HCT116 (cell line): ENCODE results near the gene FGD5. TPM values are rescaled to one million over a fixed set of nuclear protein-coding genes. Genes with fewer than 3 reads are reported as not detected.

ENCODE experiments used
- ATAC-seq: fragments of 200-7000 bp; cut with Tn5 transposase; 2 replicates; pipeline ENCODE4 v1.9.1; 2020; ENCODE audit warnings: mild to moderate bottlenecking, moderate library complexity
- BruUV-seq: library from RNA; stranded (reverse); fragments of 400-500 nt; replicated peaks from 2 replicates; lab custom pipeline; 2021; lab: Mats Ljungman, UMichigan
- CTCF ChIA-PET: fragments of 300-600 bp; sonication (Branson Sonifier 250); formaldehyde crosslinking; loops from one replicate; lab custom pipeline; 2021; ENCODE audit warnings: antibody characterized with exemption; lab: Charles Lee
- POLR2A ChIA-PET: fragments of 300-600, 350-600 bp; sonication (Branson Sonifier 250); formaldehyde crosslinking; loops from one replicate; lab custom pipeline; 2021; ENCODE audit warnings: antibody characterized with exemption; lab: Charles Lee
- RAD21 ChIA-PET, 2 experiments: fragments of 300-600 bp; sonication (Branson Sonifier 250); formaldehyde crosslinking; loops; one replicate each; lab custom pipeline; 2023; ENCODE audit warnings: low total read pairs in 2 of 2; ENCODE audit not compliant: uncharacterized antibody in 2 of 2, unreplicated experiment in 2 of 2, low non-redundant PET in 1 of 2; lab: Charles Lee
- DNase-seq: peaks from one replicate; pipeline ENCODE4 v3.0.0-alpha.2; 2010; ENCODE audit warnings: low read depth, low spot score
- H2AFZ ChIP-seq: fragments of 200-600 bp; shearing (Covaris generic), sonication (generic); 2 replicates; pipeline ENCODE4 v1.6.1; 2017; ENCODE audit warnings: low read depth, mixed run types, mixed read lengths, antibody characterized with exemption, low read length; ENCODE audit not compliant: poor library complexity, severe bottlenecking
- H3K27ac ChIP-seq: 2 replicates; pipeline ENCODE4 v1.5.1; 2012; ENCODE audit warnings: low read depth, low read length
- H3K27me3 ChIP-seq: fragments of 200-600 bp; sonication (generic); 2 replicates; pipeline ENCODE4 v1.6.1; 2016; ENCODE audit warnings: mixed run types, low read length, mixed read lengths; ENCODE audit not compliant: insufficient read depth
- H3K36me3 ChIP-seq, 2 experiments: fragments of 200-500 bp in 1 of 2; fragments of 200-600 bp in 1 of 2; sonication (Bioruptor generic) in 1 of 2; sonication (generic) in 1 of 2; 2 replicates each; pipeline versions ENCODE4 v1.5.1 to v1.6.1; 2014 to 2016; ENCODE audit warnings: low read length in 2 of 2, inconsistent platforms in 1 of 2, mixed read lengths in 1 of 2, mixed run types in 1 of 2; ENCODE audit not compliant: insufficient read depth in 2 of 2, control insufficient read depth in 1 of 2
- H3K4me1 ChIP-seq, 2 experiments: fragments of 200-600 bp in 1 of 2; sonication (generic) in 1 of 2; 2 replicates each; pipeline versions ENCODE4 v1.5.1 to v1.6.1; 2012 to 2017; ENCODE audit warnings: low read length in 2 of 2, inconsistent platforms in 1 of 2, mild to moderate bottlenecking in 1 of 2, mixed read lengths in 1 of 2, mixed run types in 1 of 2, moderate library complexity in 1 of 2; ENCODE audit not compliant: insufficient read depth in 2 of 2, control insufficient read depth in 1 of 2
- H3K4me2 ChIP-seq: fragments of 200-600 bp; sonication (generic); 2 replicates; pipeline ENCODE4 v1.6.1; 2017; ENCODE audit warnings: mixed run types, low read length, mixed read lengths
- H3K4me3 ChIP-seq, 2 experiments: fragments of 200-600 bp in 1 of 2; sonication (generic) in 1 of 2; replicated peaks in 1 of 2; 2 replicates each; pipeline ENCODE4 v1.5.1; 2011 to 2016; ENCODE audit warnings: low read length in 2 of 2, control low read depth in 1 of 2, low read depth in 1 of 2, mild to moderate bottlenecking in 1 of 2, mixed read lengths in 1 of 2, mixed run types in 1 of 2
- H3K79me2 ChIP-seq: fragments of 200-600 bp; sonication (generic); 2 replicates; pipeline ENCODE4 v1.6.1; 2017; ENCODE audit warnings: mild to moderate bottlenecking, mixed run types, low read length, moderate library complexity, mixed read lengths; ENCODE audit not compliant: insufficient read depth
- H3K9ac ChIP-seq: fragments of 200-600 bp; sonication (generic); 2 replicates; pipeline ENCODE4 v1.6.1; 2016; ENCODE audit warnings: low read length, mixed read lengths
- H3K9me2 ChIP-seq: fragments of 200-600 bp; sonication (generic), shearing (Covaris generic); 2 replicates; pipeline ENCODE4 v1.6.1; 2017; ENCODE audit warnings: mixed run types, mild to moderate bottlenecking, moderate library complexity; ENCODE audit not compliant: insufficient read depth
- H3K9me3 ChIP-seq, 2 experiments: fragments of 200-500 bp in 1 of 2; fragments of 200-600 bp in 1 of 2; sonication (Bioruptor generic) in 1 of 2; sonication (generic) in 1 of 2; 2 replicates each; pipeline ENCODE4 v1.6.1; 2014 to 2017; ENCODE audit warnings: low read length in 2 of 2, mixed read lengths in 2 of 2, inconsistent platforms in 1 of 2, low read depth in 1 of 2, mild to moderate bottlenecking in 1 of 2, mixed run types in 1 of 2, moderate library complexity in 1 of 2; ENCODE audit not compliant: control insufficient read depth in 1 of 2, insufficient read depth in 1 of 2
- H4K20me1 ChIP-seq: fragments of 200-600 bp; sonication (generic), shearing (Covaris generic); 2 replicates; pipeline ENCODE4 v1.6.1; 2017; ENCODE audit warnings: mixed run types, mild to moderate bottlenecking, moderate library complexity; ENCODE audit not compliant: insufficient read depth
- ATF3 ChIP-seq: IDR thresholded peaks from 2 replicates; pipeline ENCODE4 v1.6.1; 2012
- CEBPB ChIP-seq: IDR thresholded peaks from 2 replicates; pipeline ENCODE4 v1.6.1; 2012; ENCODE audit warnings: low read depth
- EGR1 ChIP-seq: IDR thresholded peaks from 2 replicates; pipeline ENCODE4 v1.6.1; 2012; ENCODE audit warnings: low read depth
- ELF1 ChIP-seq: IDR thresholded peaks from 2 replicates; pipeline ENCODE4 v1.6.1; 2012; ENCODE audit warnings: low read depth, borderline replicate concordance
- EZH2 ChIP-seq: fragments of 200-600 bp; sonication (generic); IDR thresholded peaks from 2 replicates; pipeline ENCODE4 v1.6.1; 2017; ENCODE audit warnings: antibody characterized with exemption, mixed run types
- EZH2phosphoT487 ChIP-seq: fragments of 200-600 bp; IDR thresholded peaks from 2 replicates; pipeline ENCODE4 v1.6.1; 2018; ENCODE audit warnings: antibody characterized with exemption, borderline replicate concordance
- FOSL1 ChIP-seq: IDR thresholded peaks from 2 replicates; pipeline ENCODE4 v1.6.1; 2012; ENCODE audit warnings: low read depth
- MAX ChIP-seq: IDR thresholded peaks from 2 replicates; pipeline ENCODE4 v1.6.1; 2012
- POLR2A ChIP-seq: IDR thresholded peaks from 2 replicates; pipeline ENCODE4 v1.7.0; 2011; ENCODE audit warnings: borderline replicate concordance; ENCODE audit not compliant: insufficient read depth, insufficient read length; ENCODE audit errors: extremely low read depth
- POLR2AphosphoS5 ChIP-seq: IDR thresholded peaks from 2 replicates; pipeline ENCODE4 v1.6.1; 2011; ENCODE audit warnings: mild to moderate bottlenecking, low read depth, low read length, moderate library complexity
- SIN3A ChIP-seq: IDR thresholded peaks from 2 replicates; pipeline ENCODE4 v1.6.1; 2012; ENCODE audit warnings: low read depth
- SP1 ChIP-seq: IDR thresholded peaks from 2 replicates; pipeline ENCODE4 v1.6.1; 2012; ENCODE audit warnings: low read depth
- ZBTB33 ChIP-seq: IDR thresholded peaks from 2 replicates; pipeline ENCODE4 v1.6.1; 2011; ENCODE audit warnings: mild to moderate bottlenecking, low read length, moderate library complexity; ENCODE audit not compliant: insufficient replicate concordance; ENCODE audit errors: extremely low read depth
- ZFX ChIP-seq: fragments of 450-650 bp; IDR thresholded peaks from 2 replicates; pipeline ENCODE4 v1.6.1; 2017
- intact Hi-C: fragments of 100-400 bp; cut with micrococcal nuclease; formaldehyde crosslinking; loops from 2 replicates; pipeline ENCODE4 v1.10.0; 2022
- total RNA-seq: library from RNA; stranded (reverse); gene quantifications from one replicate; pipeline ENCODE4 v1.2.1, GENCODE V29; 2021; ENCODE audit not compliant: unreplicated experiment

The FGD5 gene
- total RNA-seq, 1 experiment from 2014 or later: 0.22 TPM

GRCh38 chr3:14943042-14943441, 124.3 kb downstream of the FGD5 start:
- no TSS peak for BruUV-seq
- Histone ChIP-seq H3K36me3 (peaks cover 2 to 18% of the 10 kb centered on the region in 2 experiments; a peak in 3 of 4 replicates), H3K9ac (no peak overlapping the region), H3K4me1 (peaks cover 5 to 7% of the 10 kb centered on the region in 2 experiments; a peak in 2 of 4 replicates), H3K4me3 (no peak overlapping the region), H3K79me2 (peaks cover 29% of the 10 kb centered on the region), H4K20me1 (no peaks in the 10 kb centered on the region), H3K27me3 (no peaks in the 10 kb centered on the region), H3K4me2 (no peak overlapping the region), H3K27ac (no peak overlapping the region), H2AFZ (no peak overlapping the region), H3K9me2 (no peaks in the 10 kb centered on the region), H3K9me3 (no peaks in the 10 kb centered on the region)
- ChIA-PET POLR2A (no interaction called here), RAD21 (interaction anchor here in 1 of 2 experiments (0.6 kb wide), 1 partner anchor 269 kb away, joined by 4 read pairs; no protein-coding TSS in a partner anchor), CTCF (no interaction called here)
- ATAC-seq: no peak
- no peak for DNase-seq
- intact Hi-C loops: no loop called here
- TF ChIP-seq ZFX: no peak
- no peak for TF ChIP-seq MAX
- no peak for TF ChIP-seq FOSL1
- no peak for TF ChIP-seq ZBTB33
- no peak for TF ChIP-seq ATF3
- TF ChIP-seq SP1: no peak
- TF ChIP-seq CEBPB: no peak
- no peak for TF ChIP-seq POLR2AphosphoS5
- no peak for TF ChIP-seq EGR1
- TF ChIP-seq EZH2phosphoT487: no peak
- no peak for TF ChIP-seq SIN3A
- no peak for TF ChIP-seq ELF1
- no peak for TF ChIP-seq EZH2
- TF ChIP-seq POLR2A: no peak
